OCI-LY3 (cell line): ENCODE data around the gene RAD50.

Experiments
- H2AFZ ChIP-seq: fragments of 200-600, 300-600 bp; shearing (Covaris generic); 2 replicates; pipeline ENCODE4 v1.6.0; 2014; ENCODE audit warnings: antibody characterized with exemption, low read depth, low read length
- H3K27ac ChIP-seq: fragments of 200-600, 300-600 bp; sonication (generic); 2 replicates; pipeline ENCODE4 v1.5.1; 2014; ENCODE audit warnings: mild to moderate bottlenecking, low read length, moderate library complexity, mixed read lengths
- H3K27me3 ChIP-seq: fragments of 200-600, 300-600 bp; sonication (generic); 2 replicates; pipeline ENCODE4 v1.6.1; 2014; ENCODE audit warnings: low read depth, low read length, mixed read lengths
- H3K36me3 ChIP-seq: fragments of 200-600, 300-600 bp; sonication (generic); replicated peaks from 2 replicates; pipeline ENCODE3; 2014; ENCODE audit warnings: low read depth, low read length, mixed read lengths
- H3K4me1 ChIP-seq: fragments of 300-600, 200-600 bp; sonication (generic); 2 replicates; pipeline ENCODE4 v1.6.1; 2014; ENCODE audit warnings: low read length, mixed read lengths
- H3K4me2 ChIP-seq: fragments of 200-600, 300-600 bp; sonication (generic); 2 replicates; pipeline ENCODE4 v1.6.1; 2014; ENCODE audit warnings: low read length, mixed read lengths
- H3K4me3 ChIP-seq: fragments of 300-600, 200-600 bp; sonication (generic); 2 replicates; pipeline ENCODE4 v1.5.1; 2014; ENCODE audit warnings: antibody characterized with exemption, mild to moderate bottlenecking, low read length, moderate library complexity
- H3K79me2 ChIP-seq: fragments of 300-600, 200-600 bp; shearing (Covaris generic); 2 replicates; pipeline ENCODE4 v1.6.1; 2014; ENCODE audit warnings: mild to moderate bottlenecking, low read length, mixed read lengths
- H3K9ac ChIP-seq: fragments of 300-600, 200-600 bp; shearing (Covaris generic); 2 replicates; pipeline ENCODE4 v1.6.0; 2014; ENCODE audit warnings: mild to moderate bottlenecking, low read length, moderate library complexity
- H3K9me3 ChIP-seq: fragments of 200-600, 300-600 bp; shearing (Covaris generic); 2 replicates; pipeline ENCODE4 v1.6.1; 2014; ENCODE audit warnings: low read length, mixed read lengths; ENCODE audit not compliant: insufficient read depth
- H4K20me1 ChIP-seq: fragments of 200-600, 300-600 bp; sonication (generic); 2 replicates; pipeline ENCODE4 v1.6.1; 2016; ENCODE audit warnings: low read length, mixed read lengths; ENCODE audit not compliant: insufficient read depth
- EZH2phosphoT487 ChIP-seq: fragments of 200-600 bp; shearing (Covaris generic); IDR thresholded peaks from 2 replicates; pipeline ENCODE4 v1.6.1; 2018; ENCODE audit warnings: antibody characterized with exemption, mixed run types, low read depth
- TF ChIP-seq, protein P1 (sequence below): fragments of 200-600, 300-600 bp; sonication (generic); IDR thresholded peaks from 2 replicates; pipeline ENCODE4 v1.5.1; 2014; ENCODE audit warnings: antibody characterized with exemption, low read length, low read depth

The RAD50 gene

DNA sequence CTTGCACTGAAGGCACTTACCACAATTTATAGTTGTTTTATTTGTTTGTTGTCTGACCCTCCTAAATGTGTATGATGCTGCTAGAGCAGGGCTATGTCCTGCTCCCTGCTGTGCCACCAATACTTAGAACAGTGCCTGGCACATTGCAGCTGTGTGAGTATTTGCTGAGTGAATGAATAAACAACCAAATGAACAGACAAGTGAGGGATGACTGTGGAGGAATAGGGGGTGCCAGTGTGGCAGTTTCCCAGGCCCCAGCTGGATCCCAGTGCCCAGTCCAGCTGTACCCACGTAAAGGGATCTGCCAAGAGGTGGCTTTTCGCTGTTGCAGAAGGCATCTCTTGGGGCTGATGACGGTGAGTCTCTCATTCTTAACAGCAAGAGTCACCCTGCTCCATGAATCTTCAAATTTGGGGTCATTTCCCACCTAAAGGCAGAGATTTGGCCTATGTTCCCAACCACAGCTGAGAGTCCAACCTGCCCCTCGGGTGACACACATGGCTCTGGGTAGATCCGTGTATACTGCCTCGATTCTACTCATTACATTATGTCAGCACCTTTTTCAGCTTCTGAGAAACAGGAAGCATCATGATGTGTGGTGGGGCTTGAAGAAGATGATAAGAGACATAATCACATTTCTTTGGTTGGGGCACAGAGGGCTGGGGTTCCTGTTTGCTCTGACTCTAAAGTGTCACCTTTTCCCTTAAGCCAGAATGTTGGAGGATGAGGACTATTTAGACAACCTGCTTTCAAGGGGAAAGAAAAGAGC, 27.7 kb upstream of the RAD50 start:
- H3K27ac ChIP-seq = no peak overlapping the region
- no peak overlapping the region for H3K9ac ChIP-seq
- peaks cover 4% of the 10 kb centered on the region for H3K36me3 ChIP-seq
- no peak overlapping the region for H3K4me2 ChIP-seq
- no peaks in the 10 kb centered on the region for H4K20me1 ChIP-seq
- 0 out of 2 replicates have a peak, but pooled peaks cover 11% of the 10 kb centered on the region for H3K9me3 ChIP-seq
- H3K27me3 ChIP-seq = 0 out of 2 replicates have a peak, but pooled peaks cover 5% of the 10 kb centered on the region
- no peak for TF ChIP-seq EZH2phosphoT487
- TF ChIP-seq, protein P1, sequence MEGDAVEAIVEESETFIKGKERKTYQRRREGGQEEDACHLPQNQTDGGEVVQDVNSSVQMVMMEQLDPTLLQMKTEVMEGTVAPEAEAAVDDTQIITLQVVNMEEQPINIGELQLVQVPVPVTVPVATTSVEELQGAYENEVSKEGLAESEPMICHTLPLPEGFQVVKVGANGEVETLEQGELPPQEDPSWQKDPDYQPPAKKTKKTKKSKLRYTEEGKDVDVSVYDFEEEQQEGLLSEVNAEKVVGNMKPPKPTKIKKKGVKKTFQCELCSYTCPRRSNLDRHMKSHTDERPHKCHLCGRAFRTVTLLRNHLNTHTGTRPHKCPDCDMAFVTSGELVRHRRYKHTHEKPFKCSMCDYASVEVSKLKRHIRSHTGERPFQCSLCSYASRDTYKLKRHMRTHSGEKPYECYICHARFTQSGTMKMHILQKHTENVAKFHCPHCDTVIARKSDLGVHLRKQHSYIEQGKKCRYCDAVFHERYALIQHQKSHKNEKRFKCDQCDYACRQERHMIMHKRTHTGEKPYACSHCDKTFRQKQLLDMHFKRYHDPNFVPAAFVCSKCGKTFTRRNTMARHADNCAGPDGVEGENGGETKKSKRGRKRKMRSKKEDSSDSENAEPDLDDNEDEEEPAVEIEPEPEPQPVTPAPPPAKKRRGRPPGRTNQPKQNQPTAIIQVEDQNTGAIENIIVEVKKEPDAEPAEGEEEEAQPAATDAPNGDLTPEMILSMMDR = no peak
- H3K4me1 ChIP-seq = peaks cover 36% of the 10 kb centered on the region
- no peak overlapping the region for H3K4me3 ChIP-seq
- H2AFZ ChIP-seq = no peak overlapping the region
- no peaks in the 10 kb centered on the region for H3K79me2 ChIP-seq

DNA sequence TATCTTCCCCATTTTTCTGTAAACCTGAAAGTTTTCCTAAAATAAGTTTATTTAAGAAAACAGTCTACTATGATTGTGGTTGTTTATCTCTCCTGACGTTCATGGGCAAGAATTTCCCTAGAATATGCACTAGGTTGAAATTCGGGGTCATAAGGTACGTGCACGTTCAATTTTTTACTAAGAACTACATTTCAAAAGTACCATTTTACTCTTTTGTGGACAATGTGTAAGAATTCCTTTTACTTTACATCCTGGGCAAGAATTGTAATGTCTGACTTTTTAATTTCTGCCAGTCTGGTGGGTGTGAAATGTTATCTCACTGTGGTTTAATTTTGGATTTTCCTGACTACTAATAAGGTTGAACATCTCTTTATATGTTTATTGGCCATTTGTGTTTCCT, 25.8 kb upstream of the RAD50 start:
- Histone ChIP-seq H3K4me2 (no peak overlapping the region), H4K20me1 (no peaks in the 10 kb centered on the region), H3K9me3 (no peaks in the 10 kb centered on the region), H2AFZ (no peak overlapping the region), H3K36me3 (no peaks in the 10 kb centered on the region), H3K4me1 (peaks cover 19% of the 10 kb centered on the region), H3K4me3 (no peak overlapping the region), H3K27me3 (peaks cover 21% of the 10 kb centered on the region), H3K27ac (no peak overlapping the region), H3K9ac (no peak overlapping the region), H3K79me2 (no peaks in the 10 kb centered on the region)
- TF ChIP-seq, protein P1 = no peak
- TF ChIP-seq EZH2phosphoT487 = no peak

DNA sequence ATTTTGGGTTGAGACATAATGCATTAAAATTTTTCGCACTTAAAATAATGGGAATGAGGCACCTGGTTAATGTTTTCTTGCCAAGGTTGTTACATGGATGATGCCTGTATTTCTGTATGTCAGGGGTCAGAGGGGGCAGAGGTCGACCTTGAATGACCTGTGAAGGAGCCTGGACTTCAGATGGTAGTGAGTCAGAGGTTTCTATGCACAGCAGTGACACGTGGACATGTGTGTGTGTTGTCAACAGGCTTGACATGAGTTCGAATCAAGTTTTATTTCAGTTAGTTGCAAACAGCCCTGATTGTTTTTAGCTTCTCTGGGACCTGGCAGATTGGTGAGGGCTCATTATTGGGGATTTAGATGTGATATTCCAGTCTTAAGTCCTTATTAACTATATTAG, 17.1 kb upstream of the RAD50 start:
- Histone ChIP-seq H3K79me2 (no peaks in the 10 kb centered on the region), H3K9ac (no peak overlapping the region), H3K4me2 (no peak overlapping the region), H2AFZ (no peak overlapping the region), H3K4me1 (peaks cover 11% of the 10 kb centered on the region), H3K27ac (no peak overlapping the region), H3K27me3 (peaks cover 17% of the 10 kb centered on the region), H4K20me1 (no peaks in the 10 kb centered on the region), H3K4me3 (no peak overlapping the region), H3K9me3 (no peaks in the 10 kb centered on the region), H3K36me3 (no peaks in the 10 kb centered on the region)
- TF ChIP-seq EZH2phosphoT487 = no peak
- TF ChIP-seq, protein P1 = no peak

DNA sequence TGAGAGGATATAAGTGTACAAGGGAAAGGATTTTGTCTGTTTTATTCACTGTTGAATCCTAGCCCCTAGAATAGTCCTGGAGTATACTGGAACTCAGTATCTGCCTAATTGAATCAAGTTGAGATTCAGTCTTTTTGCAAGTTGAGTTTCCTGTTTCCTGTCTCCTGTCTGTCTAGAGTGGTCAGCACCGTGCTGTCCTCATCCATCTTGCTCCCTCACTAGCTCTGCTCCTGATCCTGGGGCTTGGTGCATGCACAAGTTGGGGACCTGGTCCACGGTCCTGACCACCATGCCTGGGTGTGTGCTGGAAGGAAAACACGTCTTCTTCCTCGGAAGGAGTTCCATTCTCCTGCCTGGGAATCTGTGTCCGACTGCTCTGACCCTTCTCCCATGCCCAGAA, 16.6 kb upstream of the RAD50 start:
- Histone ChIP-seq H3K4me3 (no peak overlapping the region), H2AFZ (no peak overlapping the region), H3K27ac (no peak overlapping the region), H3K9ac (no peak overlapping the region), H3K4me2 (no peak overlapping the region), H4K20me1 (no peaks in the 10 kb centered on the region), H3K9me3 (no peaks in the 10 kb centered on the region), H3K27me3 (peaks cover 13% of the 10 kb centered on the region; the same call in 1 of the 2 replicates), H3K79me2 (no peaks in the 10 kb centered on the region), H3K4me1 (peaks cover 11% of the 10 kb centered on the region), H3K36me3 (no peaks in the 10 kb centered on the region)
- TF ChIP-seq, protein P1 = no peak
- TF ChIP-seq EZH2phosphoT487 = no peak
